Endodermal cell (in vitro differentiated cells): Measurements from ENCODE around the gene ADARB1. TPM values are rescaled to one million over a fixed set of nuclear protein-coding genes. Genes with fewer than 3 reads are reported as not detected.

Source experiments
- DNase-seq: peaks from one replicate; pipeline ENCODE4 v3.0.0-alpha.2; 2017
- H3K27ac ChIP-seq: 2 replicates; pipeline ENCODE4 v1.5.1; 2013; ENCODE audit warnings: mild to moderate bottlenecking, low read depth, low read length, moderate library complexity
- H3K27me3 ChIP-seq: 2 replicates; pipeline ENCODE4 v1.6.1; 2013; ENCODE audit warnings: mild to moderate bottlenecking, low read length, moderate library complexity; ENCODE audit not compliant: insufficient read depth, control insufficient read depth, poor library complexity, severe bottlenecking
- H3K36me3 ChIP-seq: 2 replicates; pipeline ENCODE4 v1.7.0; 2013; ENCODE audit warnings: mild to moderate bottlenecking, low read length, moderate library complexity; ENCODE audit not compliant: control insufficient read depth, insufficient read depth
- H3K4me1 ChIP-seq: one replicate; pipeline ENCODE4 v1.7.0; 2013; ENCODE audit warnings: low read length; ENCODE audit not compliant: control insufficient read depth, insufficient read depth
- H3K4me3 ChIP-seq: 2 replicates; pipeline ENCODE4 v1.5.1; 2013; ENCODE audit warnings: mild to moderate bottlenecking, low read length, moderate library complexity
- H3K9ac ChIP-seq: 2 replicates; pipeline ENCODE4 v1.6.1; 2013; ENCODE audit warnings: mild to moderate bottlenecking, low read length, moderate library complexity; ENCODE audit not compliant: poor library complexity, severe bottlenecking; ENCODE audit errors: extremely low read depth
- H3K9me3 ChIP-seq: 2 replicates; pipeline ENCODE4 v1.6.1; 2013; ENCODE audit warnings: mild to moderate bottlenecking, low read length, moderate library complexity; ENCODE audit not compliant: control insufficient read depth
- H3K27ac Mint-ChIP-seq: 2 replicates; pipeline ENCODE4 v1.8.0; 2020; ENCODE audit warnings: mixed read lengths
- H3K27me3 Mint-ChIP-seq: 2 replicates; pipeline ENCODE4 v1.8.0; 2021; ENCODE audit warnings: mild to moderate bottlenecking, mixed read lengths; ENCODE audit not compliant: insufficient read depth
- H3K36me3 Mint-ChIP-seq: 2 replicates; pipeline ENCODE4 v1.8.0; 2020; ENCODE audit warnings: low read depth, mixed read lengths
- H3K4me1 Mint-ChIP-seq: 2 replicates; pipeline ENCODE4 v1.8.0; 2020; ENCODE audit warnings: mixed read lengths
- H3K4me3 Mint-ChIP-seq: 2 replicates; pipeline ENCODE4 v1.8.0; 2020; ENCODE audit warnings: mild to moderate bottlenecking, moderate library complexity, mixed read lengths
- H3K9me3 Mint-ChIP-seq: 2 replicates; pipeline ENCODE4 v1.8.0; 2020; ENCODE audit warnings: mild to moderate bottlenecking, mixed read lengths
- WGBS, 2 experiments: methylation state at CpG; one replicate each; pipeline versions ENCODE4 v1.1.5 to v1.1.7; 2013; ENCODE audit warnings: missing lambda C conversion rate in 2 of 2, mixed read lengths in 1 of 2; ENCODE audit not compliant: insufficient coverage in 1 of 2, insufficient read length in 1 of 2; 5-methylcytosine and 5-hydroxymethylcytosine counted together
- total RNA-seq, 2 donors: library from RNA; stranded (reverse); fragmentation: NEBNext Ultra II Directional in 1 of 2; extraction: Animal tissue kit (Norgen Biotek cat#: 25700) in 1 of 2; gene quantifications; 2 replicates in 1 of 2; 3 replicates in 1 of 2; pipeline ENCODE4 v1.2.1, GENCODE V29; 2021
- TF ChIP-seq, protein P1 (sequence below): fragments of 200-600 bp; sonication (generic); conservative IDR thresholded peaks from 2 replicates; pipeline ENCODE4 v1.5.0; 2021; ENCODE audit warnings: antibody characterized with exemption, mild to moderate bottlenecking

Gene ADARB1
- total RNA-seq, 2 donors from 2014 or later, result 11.5 to 20.1 TPM

DNA sequence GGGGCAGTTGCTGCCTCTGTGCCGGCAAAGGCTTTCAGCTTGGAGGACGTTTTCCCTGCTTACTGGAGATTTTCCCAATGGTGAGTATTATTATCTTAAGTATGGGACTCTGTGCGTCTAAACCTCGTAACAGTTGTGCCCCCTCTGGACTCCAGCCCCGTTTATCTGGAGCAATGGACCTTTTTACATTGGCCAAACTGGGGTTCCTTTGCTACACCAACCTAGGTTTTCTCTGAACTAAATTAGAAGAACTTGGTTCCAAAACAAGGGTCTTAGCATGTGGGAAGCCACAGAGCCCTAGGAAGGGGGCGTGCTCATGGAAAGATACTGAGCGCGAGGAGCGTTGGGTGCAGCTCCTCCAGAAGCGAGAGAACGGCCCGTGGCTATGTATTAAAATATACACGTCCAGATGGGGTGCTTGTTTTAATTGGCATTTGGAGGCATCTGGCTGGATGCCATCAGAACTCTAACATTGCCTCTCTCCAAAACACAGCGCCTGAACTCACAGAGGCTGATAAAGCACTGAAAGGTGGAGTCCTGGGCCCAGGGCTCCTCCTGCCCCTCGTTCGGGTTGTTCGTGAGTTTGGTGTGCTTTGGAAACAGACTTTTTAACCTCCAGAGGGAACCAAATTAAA lies 184.9 kb downstream of the ADARB1 start:
- Mint-ChIP-seq H3K4me3 (no peak overlapping the region), H3K9me3 (no peaks in the 10 kb centered on the region), H3K27ac (no peak overlapping the region), H3K36me3 (peaks cover 25% of the 10 kb centered on the region), H3K4me1 (no peaks in the 10 kb centered on the region), H3K27me3 (no peaks in the 10 kb centered on the region)
- Histone ChIP-seq H3K9ac (no peak overlapping the region), H3K27ac (no peak overlapping the region), H3K9me3 (no peaks in the 10 kb centered on the region), H3K4me1 (no peaks in the 10 kb centered on the region), H3K27me3 (no peaks in the 10 kb centered on the region), H3K4me3 (no peak overlapping the region), H3K36me3 (peaks cover 25% of the 10 kb centered on the region)
- WGBS, 2 experiments, result 91 to 94% methylated on average over 13 to 17 of the region's 17 CpGs
- peak; percentile 24 for DNase-seq
- TF ChIP-seq, protein P1, sequence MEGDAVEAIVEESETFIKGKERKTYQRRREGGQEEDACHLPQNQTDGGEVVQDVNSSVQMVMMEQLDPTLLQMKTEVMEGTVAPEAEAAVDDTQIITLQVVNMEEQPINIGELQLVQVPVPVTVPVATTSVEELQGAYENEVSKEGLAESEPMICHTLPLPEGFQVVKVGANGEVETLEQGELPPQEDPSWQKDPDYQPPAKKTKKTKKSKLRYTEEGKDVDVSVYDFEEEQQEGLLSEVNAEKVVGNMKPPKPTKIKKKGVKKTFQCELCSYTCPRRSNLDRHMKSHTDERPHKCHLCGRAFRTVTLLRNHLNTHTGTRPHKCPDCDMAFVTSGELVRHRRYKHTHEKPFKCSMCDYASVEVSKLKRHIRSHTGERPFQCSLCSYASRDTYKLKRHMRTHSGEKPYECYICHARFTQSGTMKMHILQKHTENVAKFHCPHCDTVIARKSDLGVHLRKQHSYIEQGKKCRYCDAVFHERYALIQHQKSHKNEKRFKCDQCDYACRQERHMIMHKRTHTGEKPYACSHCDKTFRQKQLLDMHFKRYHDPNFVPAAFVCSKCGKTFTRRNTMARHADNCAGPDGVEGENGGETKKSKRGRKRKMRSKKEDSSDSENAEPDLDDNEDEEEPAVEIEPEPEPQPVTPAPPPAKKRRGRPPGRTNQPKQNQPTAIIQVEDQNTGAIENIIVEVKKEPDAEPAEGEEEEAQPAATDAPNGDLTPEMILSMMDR, result no peak

DNA sequence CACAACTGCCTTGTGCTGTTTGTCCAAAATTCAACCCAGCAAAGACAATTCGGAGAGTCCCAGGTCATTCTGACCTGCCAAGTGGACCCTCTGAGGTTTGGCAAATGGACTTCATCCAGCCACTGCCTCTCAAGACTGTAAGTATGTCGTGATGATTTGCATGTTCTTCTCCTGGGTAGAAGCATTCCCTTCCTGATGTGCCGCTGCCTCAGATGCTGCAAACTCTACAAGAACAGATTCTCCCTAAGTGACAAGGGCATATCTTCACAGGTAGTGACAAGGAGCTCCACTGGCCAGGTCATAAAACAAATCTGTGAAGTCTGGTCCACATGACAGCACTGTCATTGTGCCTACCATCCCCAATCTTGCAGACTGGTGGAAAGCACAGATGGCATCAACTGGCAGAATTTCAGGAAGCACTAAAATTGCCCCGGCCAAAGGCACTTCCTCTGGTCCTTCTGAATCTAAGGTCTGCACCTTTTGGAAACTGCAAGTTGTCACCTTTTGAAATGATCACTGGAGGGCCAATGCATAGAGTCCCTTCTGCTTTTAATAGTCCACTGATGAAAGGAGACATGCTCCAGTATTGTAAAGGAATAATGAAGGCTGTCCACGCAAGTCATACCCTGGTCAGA lies 185.9 kb downstream of the ADARB1 start:
- Histone ChIP-seq H3K4me3 (no peak overlapping the region), H3K27me3 (no peaks in the 10 kb centered on the region), H3K9ac (no peak overlapping the region), H3K36me3 (peaks cover 25% of the 10 kb centered on the region), H3K9me3 (no peaks in the 10 kb centered on the region), H3K27ac (no peak overlapping the region), H3K4me1 (no peaks in the 10 kb centered on the region)
- 82 to 85% methylated on average over 5 of the region's 5 CpGs for WGBS, 2 experiments
- DNase-seq, result peak; percentile 30
- Mint-ChIP-seq H3K4me3 (no peak overlapping the region), H3K27me3 (no peaks in the 10 kb centered on the region), H3K4me1 (no peaks in the 10 kb centered on the region), H3K36me3 (peaks cover 32% of the 10 kb centered on the region), H3K9me3 (no peaks in the 10 kb centered on the region), H3K27ac (no peak overlapping the region)
- TF ChIP-seq, protein P1, result no peak

DNA sequence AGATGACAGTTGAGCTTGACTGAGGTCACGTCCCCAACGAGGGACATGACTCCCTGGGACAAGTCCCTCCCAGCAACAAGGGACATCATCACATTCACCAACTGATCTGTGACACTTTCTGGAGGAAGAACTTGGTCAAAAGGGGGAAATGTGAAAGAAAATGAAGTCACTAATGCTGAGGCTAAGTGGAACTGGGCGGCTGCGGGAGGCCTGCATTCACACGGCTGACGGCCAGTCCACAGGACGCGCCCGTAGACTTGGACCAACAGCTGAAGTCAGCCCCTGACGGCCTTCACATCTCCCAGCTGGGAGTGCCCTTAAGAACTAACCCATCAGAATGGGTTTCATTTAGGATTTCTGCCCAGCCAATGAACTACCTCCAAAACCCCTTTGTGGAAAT lies 186.7 kb downstream of the ADARB1 start:
- no peak for DNase-seq
- Histone ChIP-seq H3K36me3 (peaks cover 29% of the 10 kb centered on the region), H3K4me3 (no peak overlapping the region), H3K9ac (no peak overlapping the region), H3K27me3 (no peaks in the 10 kb centered on the region), H3K9me3 (no peaks in the 10 kb centered on the region), H3K4me1 (no peaks in the 10 kb centered on the region), H3K27ac (no peak overlapping the region)
- Mint-ChIP-seq H3K4me1 (no peaks in the 10 kb centered on the region), H3K4me3 (no peak overlapping the region), H3K27me3 (no peaks in the 10 kb centered on the region), H3K36me3 (peaks cover 40% of the 10 kb centered on the region), H3K9me3 (no peaks in the 10 kb centered on the region), H3K27ac (no peak overlapping the region)
- TF ChIP-seq, protein P1, result no peak
- WGBS, 2 experiments, result 95 to 96% methylated on average over 8 to 10 of the region's 10 CpGs
